GM20000 (cell line): ENCODE measurements around the gene PPARD.

Experiments
- DNase-seq: peaks from one replicate; pipeline ENCODE4 v3.0.0; 2012; ENCODE audit warnings: low spot score
- CTCF ChIP-seq: IDR thresholded peaks from 2 replicates; pipeline ENCODE4 v1.5.1; 2012; ENCODE audit warnings: mild to moderate bottlenecking, control low read depth; ENCODE audit errors: extremely low read depth, missing control alignments

The PPARD gene

GRCh38 chr6:35453236-35453635 lies 110.9 kb downstream of the PPARD start:
- no peak for TF ChIP-seq CTCF
- DNase-seq = no peak

- no peak for TF ChIP-seq CTCF
Measured at GRCh38 chr6:35454391-35455110, 112.2 kb downstream of the PPARD start.

GRCh38 chr6:35457907-35458306 lies 115.5 kb downstream of the PPARD start:
- DNase-seq = no peak
- TF ChIP-seq CTCF = no peak

More at GRCh38 chr6:35454391-35455110, 112.2 kb downstream of the PPARD start:
- DNase-seq = no peak

- no peak for DNase-seq
- TF ChIP-seq CTCF = no peak
Measured at GRCh38 chr6:35461270-35461669, 118.9 kb downstream of the PPARD start.

- no peak for DNase-seq
- TF ChIP-seq CTCF = no peak
Measured at GRCh38 chr6:35463292-35463691, 120.9 kb downstream of the PPARD start.

- no peak for TF ChIP-seq CTCF
- DNase-seq = no peak
Measured at GRCh38 chr6:35465646-35466045, 123.3 kb downstream of the PPARD start.

GRCh38 chr6:35468181-35468979 lies 126.0 kb downstream of the PPARD start, which contains the start of gene RPL10A:
TSS of gene RPL10A (plus strand) at chr6:35468401. CDS start at chr6:35468435, 34 bp downstream.
- TF ChIP-seq CTCF = peak; percentile 93
- DNase-seq = peak; percentile 96
